Measurements from ENCODE around the gene SMARCAL1. TPM values are rescaled to one million over a fixed set of nuclear protein-coding genes. Genes with fewer than 3 reads are reported as not detected.

SMARCAL1 gene
- polyA plus RNA-seq, 1 of the 3 experiments (the other 2 are of a cell fraction), result 27.0 TPM

DNA sequence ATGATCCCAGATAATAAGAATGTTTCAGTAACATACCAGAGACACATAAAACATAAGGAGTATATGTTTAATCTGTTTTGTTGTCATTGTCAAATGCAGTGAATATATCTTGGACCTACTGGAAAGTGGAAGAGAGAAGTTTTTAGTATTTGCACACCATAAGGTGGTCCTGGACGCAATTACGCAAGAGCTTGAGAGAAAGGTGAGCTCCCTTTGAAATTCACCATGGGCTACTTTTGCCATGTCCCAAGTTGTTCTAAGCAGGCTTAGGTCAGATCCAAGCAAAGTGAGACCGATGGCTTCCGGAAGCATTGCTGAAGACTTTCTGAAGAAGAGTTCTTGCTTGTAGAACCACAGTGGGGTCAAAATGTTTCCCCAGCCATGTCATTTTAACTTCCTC lies 55.6 kb downstream of the SMARCAL1 start:
- peaks cover 12 to 32% of the 10 kb centered on the region in 2 experiments for H3K36me3 ChIP-seq (replicated peaks in 1 of 2; ENCODE audit: control insufficient read depth in 1 of 2, insufficient read depth in 2 of 2, low read length in 1 of 2)
- H3K4me1 ChIP-seq (ENCODE audit: control insufficient read depth in 1 of 2, insufficient read depth in 2 of 2, low read depth in 1 of 2, low read length in 1 of 2), result peaks cover 0 to 15% of the 10 kb centered on the region in 2 experiments; a peak in 2 of 4 replicates
- no peaks in the 10 kb centered on the region for H3K9me3 ChIP-seq
- no peak for DNase-seq
- 96% methylated on average over 4 of the region's 4 CpGs for whole genome bisulfite sequencing (ENCODE audit: low lambda C conversion rate)
- TF ChIP-seq, protein P1, sequence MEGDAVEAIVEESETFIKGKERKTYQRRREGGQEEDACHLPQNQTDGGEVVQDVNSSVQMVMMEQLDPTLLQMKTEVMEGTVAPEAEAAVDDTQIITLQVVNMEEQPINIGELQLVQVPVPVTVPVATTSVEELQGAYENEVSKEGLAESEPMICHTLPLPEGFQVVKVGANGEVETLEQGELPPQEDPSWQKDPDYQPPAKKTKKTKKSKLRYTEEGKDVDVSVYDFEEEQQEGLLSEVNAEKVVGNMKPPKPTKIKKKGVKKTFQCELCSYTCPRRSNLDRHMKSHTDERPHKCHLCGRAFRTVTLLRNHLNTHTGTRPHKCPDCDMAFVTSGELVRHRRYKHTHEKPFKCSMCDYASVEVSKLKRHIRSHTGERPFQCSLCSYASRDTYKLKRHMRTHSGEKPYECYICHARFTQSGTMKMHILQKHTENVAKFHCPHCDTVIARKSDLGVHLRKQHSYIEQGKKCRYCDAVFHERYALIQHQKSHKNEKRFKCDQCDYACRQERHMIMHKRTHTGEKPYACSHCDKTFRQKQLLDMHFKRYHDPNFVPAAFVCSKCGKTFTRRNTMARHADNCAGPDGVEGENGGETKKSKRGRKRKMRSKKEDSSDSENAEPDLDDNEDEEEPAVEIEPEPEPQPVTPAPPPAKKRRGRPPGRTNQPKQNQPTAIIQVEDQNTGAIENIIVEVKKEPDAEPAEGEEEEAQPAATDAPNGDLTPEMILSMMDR (IDR thresholded peaks at IDR 0.05), result no peak
- H3K9me2 ChIP-seq, result no peaks in the 10 kb centered on the region
- ChIA-PET CTCF (interaction anchor here (0.8 kb wide), 1 partner anchor 22 kb away, joined by 3 read pairs; no protein-coding TSS in a partner anchor), POLR2A (no interaction called here)
- no peak overlapping the region for H3K4me3 ChIP-seq (ENCODE audit: low read depth in 2 of 2, low read length in 1 of 2)
- H3K79me2 ChIP-seq (ENCODE audit: insufficient read depth), result no peaks in the 10 kb centered on the region
- H3K27me3 ChIP-seq (ENCODE audit: insufficient read depth), result no peaks in the 10 kb centered on the region
- H2AFZ ChIP-seq (ENCODE audit: low read depth), result no peak overlapping the region
- H3F3A ChIP-seq (replicated peaks; ENCODE audit: insufficient read depth), result peaks cover 25% of the 10 kb centered on the region
- H4K20me1 ChIP-seq (ENCODE audit: insufficient read depth), result no peaks in the 10 kb centered on the region
- H3K9ac ChIP-seq, result no peak overlapping the region
- peak overlapping the region in 1 of 2 experiments; percentile 23; a peak in 1 of 4 replicates for H3K27ac ChIP-seq (ENCODE audit: low read depth in 2 of 2, low read length in 1 of 2)
- H3K4me2 ChIP-seq, result no peak overlapping the region

DNA sequence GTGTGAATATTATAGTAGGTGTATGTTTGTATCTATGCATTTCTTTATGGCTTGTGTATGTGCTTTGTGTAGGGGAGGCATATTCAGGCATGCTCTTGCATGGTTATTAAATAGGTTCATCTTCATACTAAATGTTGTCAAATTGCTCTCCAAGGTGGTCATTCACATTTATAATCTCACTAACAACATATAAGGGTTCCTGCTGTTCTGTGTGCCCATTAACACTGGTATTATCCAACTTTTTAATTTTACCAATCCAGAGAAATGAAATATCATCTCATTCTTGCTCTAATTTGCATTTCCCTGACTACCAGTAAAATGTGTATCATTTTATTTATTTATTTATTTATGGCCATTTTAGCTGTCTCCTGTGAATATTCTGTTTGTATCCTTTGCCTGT lies 57.4 kb downstream of the SMARCAL1 start:
- Histone ChIP-seq H3K9ac (no peak overlapping the region), H3K36me3 (replicated peaks in 1 of 2; ENCODE audit: control insufficient read depth in 1 of 2, insufficient read depth in 2 of 2, low read length in 1 of 2) (peaks cover 12 to 42% of the 10 kb centered on the region in 2 experiments), H2AFZ (ENCODE audit: low read depth) (no peak overlapping the region), H3K4me2 (no peak overlapping the region), H3K9me3 (no peaks in the 10 kb centered on the region), H3F3A (replicated peaks; ENCODE audit: insufficient read depth) (peaks cover 30% of the 10 kb centered on the region), H3K27me3 (ENCODE audit: insufficient read depth) (no peaks in the 10 kb centered on the region), H4K20me1 (ENCODE audit: insufficient read depth) (no peaks in the 10 kb centered on the region), H3K4me3 (ENCODE audit: low read depth in 2 of 2, low read length in 1 of 2) (no peak overlapping the region), H3K27ac (ENCODE audit: low read depth in 2 of 2, low read length in 1 of 2) (no peak overlapping the region), H3K4me1 (ENCODE audit: control insufficient read depth in 1 of 2, insufficient read depth in 2 of 2, low read depth in 1 of 2, low read length in 1 of 2) (peaks cover 0 to 11% of the 10 kb centered on the region in 2 experiments; a peak in 2 of 4 replicates), H3K9me2 (no peaks in the 10 kb centered on the region), H3K79me2 (ENCODE audit: insufficient read depth) (no peaks in the 10 kb centered on the region)
- no peak for DNase-seq
- POLR2A ChIA-PET, result no interaction called here
- CTCF ChIA-PET, result interaction anchor here (0.7 to 1.5 kb wide), 2 partner anchors 9 to 322 kb away, joined by 3 to 6 read pairs; no protein-coding TSS in a partner anchor
- TF ChIP-seq MEF2A (IDR thresholded peaks at IDR 0.05; ENCODE audit: borderline replicate concordance, low read depth) (no peak), FOXJ3 (CRISPR knock-in tag; IDR thresholded peaks at IDR 0.05) (no peak), SMC3 (IDR thresholded peaks at IDR 0.05; ENCODE audit: low read depth, low read length) (no peak), GABPA (IDR thresholded peaks at IDR 0.05; ENCODE audit: low read depth) (no peak), JUND (IDR thresholded peaks at IDR 0.05) (no peak), FOXM1 (IDR thresholded peaks at IDR 0.05; ENCODE audit: low read depth) (no peak)
- TF ChIP-seq, protein P2, sequence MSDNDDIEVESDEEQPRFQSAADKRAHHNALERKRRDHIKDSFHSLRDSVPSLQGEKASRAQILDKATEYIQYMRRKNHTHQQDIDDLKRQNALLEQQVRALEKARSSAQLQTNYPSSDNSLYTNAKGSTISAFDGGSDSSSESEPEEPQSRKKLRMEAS (IDR thresholded peaks at IDR 0.05; ENCODE audit: low read depth), result no peak
- TF ChIP-seq, protein P3, sequence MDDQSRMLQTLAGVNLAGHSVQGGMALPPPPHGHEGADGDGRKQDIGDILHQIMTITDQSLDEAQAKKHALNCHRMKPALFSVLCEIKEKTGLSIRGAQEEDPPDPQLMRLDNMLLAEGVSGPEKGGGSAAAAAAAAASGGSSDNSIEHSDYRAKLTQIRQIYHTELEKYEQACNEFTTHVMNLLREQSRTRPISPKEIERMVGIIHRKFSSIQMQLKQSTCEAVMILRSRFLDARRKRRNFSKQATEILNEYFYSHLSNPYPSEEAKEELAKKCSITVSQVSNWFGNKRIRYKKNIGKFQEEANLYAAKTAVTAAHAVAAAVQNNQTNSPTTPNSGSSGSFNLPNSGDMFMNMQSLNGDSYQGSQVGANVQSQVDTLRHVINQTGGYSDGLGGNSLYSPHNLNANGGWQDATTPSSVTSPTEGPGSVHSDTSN (IDR thresholded peaks at IDR 0.05), result no peak
- TF ChIP-seq, protein P4, sequence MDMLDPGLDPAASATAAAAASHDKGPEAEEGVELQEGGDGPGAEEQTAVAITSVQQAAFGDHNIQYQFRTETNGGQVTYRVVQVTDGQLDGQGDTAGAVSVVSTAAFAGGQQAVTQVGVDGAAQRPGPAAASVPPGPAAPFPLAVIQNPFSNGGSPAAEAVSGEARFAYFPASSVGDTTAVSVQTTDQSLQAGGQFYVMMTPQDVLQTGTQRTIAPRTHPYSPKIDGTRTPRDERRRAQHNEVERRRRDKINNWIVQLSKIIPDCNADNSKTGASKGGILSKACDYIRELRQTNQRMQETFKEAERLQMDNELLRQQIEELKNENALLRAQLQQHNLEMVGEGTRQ (IDR thresholded peaks at IDR 0.05; ENCODE audit: borderline replicate concordance, low read depth, low read length), result no peak
- TF ChIP-seq, protein P5, sequence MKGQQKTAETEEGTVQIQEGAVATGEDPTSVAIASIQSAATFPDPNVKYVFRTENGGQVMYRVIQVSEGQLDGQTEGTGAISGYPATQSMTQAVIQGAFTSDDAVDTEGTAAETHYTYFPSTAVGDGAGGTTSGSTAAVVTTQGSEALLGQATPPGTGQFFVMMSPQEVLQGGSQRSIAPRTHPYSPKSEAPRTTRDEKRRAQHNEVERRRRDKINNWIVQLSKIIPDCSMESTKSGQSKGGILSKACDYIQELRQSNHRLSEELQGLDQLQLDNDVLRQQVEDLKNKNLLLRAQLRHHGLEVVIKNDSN (IDR thresholded peaks at IDR 0.05; ENCODE audit: borderline replicate concordance, low read depth), result no peak
- TF ChIP-seq, protein P1 (IDR thresholded peaks at IDR 0.05), result no peak
- TF ChIP-seq, protein P6, sequence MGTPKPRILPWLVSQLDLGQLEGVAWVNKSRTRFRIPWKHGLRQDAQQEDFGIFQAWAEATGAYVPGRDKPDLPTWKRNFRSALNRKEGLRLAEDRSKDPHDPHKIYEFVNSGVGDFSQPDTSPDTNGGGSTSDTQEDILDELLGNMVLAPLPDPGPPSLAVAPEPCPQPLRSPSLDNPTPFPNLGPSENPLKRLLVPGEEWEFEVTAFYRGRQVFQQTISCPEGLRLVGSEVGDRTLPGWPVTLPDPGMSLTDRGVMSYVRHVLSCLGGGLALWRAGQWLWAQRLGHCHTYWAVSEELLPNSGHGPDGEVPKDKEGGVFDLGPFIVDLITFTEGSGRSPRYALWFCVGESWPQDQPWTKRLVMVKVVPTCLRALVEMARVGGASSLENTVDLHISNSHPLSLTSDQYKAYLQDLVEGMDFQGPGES (IDR thresholded peaks at IDR 0.05; ENCODE audit: low read depth, low read length), result no peak

Data from SK-N-SH (cell line).